Keratinocyte (primary cell): ENCODE results near the gene TOX3. TPM values are rescaled to one million over a fixed set of nuclear protein-coding genes. Genes with fewer than 3 reads are reported as not detected.
A peak's percentile ranks its signal among the peaks of the same experiment; 100 is the strongest.

Experiments
- DNase-seq: peaks from one replicate; pipeline ENCODE4 v3.0.0-alpha.2; 2011; ENCODE audit warnings: low read depth, missing footprints, low spot score
- FAIRE-seq: peaks from 2 replicates; lab custom pipeline; 2011; peaks lifted over from hg19 to GRCh38; lab: Jason Lieb, UNC
- H2AFZ ChIP-seq: 2 replicates; pipeline ENCODE4 v1.6.0; 2012; ENCODE audit warnings: low read length, control low read depth, inconsistent platforms; ENCODE audit not compliant: control insufficient read depth
- H3K27ac ChIP-seq: 2 replicates; pipeline ENCODE4 v1.5.1; 2011; ENCODE audit warnings: low read length; ENCODE audit not compliant: control insufficient read depth, insufficient read depth
- H3K27me3 ChIP-seq: 3 replicates; pipeline ENCODE4 v1.6.0; 2011; ENCODE audit warnings: low read length; ENCODE audit not compliant: control insufficient read depth, insufficient read depth; ENCODE audit errors: extremely low read depth
- H3K36me3 ChIP-seq, 2 experiments: 2 replicates in 1 of 2; 3 replicates in 1 of 2; pipeline ENCODE4 v1.5.1; 2011; ENCODE audit warnings: low read length in 2 of 2, mild to moderate bottlenecking in 1 of 2; ENCODE audit not compliant: control insufficient read depth in 2 of 2, insufficient read depth in 2 of 2; ENCODE audit errors: extremely low read depth in 1 of 2
- H3K4me1 ChIP-seq: 3 replicates; pipeline ENCODE4 v1.5.1; 2011; ENCODE audit warnings: low read length; ENCODE audit not compliant: control insufficient read depth, insufficient read depth; ENCODE audit errors: extremely low read depth
- H3K4me2 ChIP-seq: 3 replicates; pipeline ENCODE4 v1.6.0; 2011; ENCODE audit warnings: low read depth, low read length; ENCODE audit not compliant: control insufficient read depth, insufficient read depth; ENCODE audit errors: extremely low read depth
- H3K4me3 ChIP-seq, 3 experiments: fragments of 200-600 bp in 1 of 3; sonication (generic) in 1 of 3; 2 replicates in 2 of 3; 3 replicates in 1 of 3; pipeline ENCODE4 v1.5.1; 2011 to 2016; ENCODE audit warnings: low read length in 3 of 3, mild to moderate bottlenecking in 3 of 3, control low read depth in 2 of 3, inconsistent platforms in 1 of 3, low read depth in 1 of 3, mixed read lengths in 1 of 3, mixed run types in 1 of 3, moderate library complexity in 1 of 3; ENCODE audit not compliant: control insufficient read depth in 2 of 3, insufficient read depth in 2 of 3; ENCODE audit errors: extremely low read depth in 1 of 3
- H3K79me2 ChIP-seq: 2 replicates; pipeline ENCODE4 v1.6.0; 2012; ENCODE audit warnings: low read length; ENCODE audit not compliant: control insufficient read depth, insufficient read depth
- H3K9ac ChIP-seq: 3 replicates; pipeline ENCODE4 v1.6.0; 2011; ENCODE audit warnings: low read length; ENCODE audit not compliant: control insufficient read depth, insufficient read depth; ENCODE audit errors: extremely low read depth
- H3K9me1 ChIP-seq: 3 replicates; pipeline ENCODE4 v1.6.0; 2011; ENCODE audit warnings: low read length; ENCODE audit not compliant: control insufficient read depth, insufficient read depth; ENCODE audit errors: extremely low read depth
- H3K9me3 ChIP-seq: 2 replicates; pipeline ENCODE4 v1.5.1; 2012; ENCODE audit warnings: low read depth, low read length; ENCODE audit not compliant: control insufficient read depth
- H4K20me1 ChIP-seq: 3 replicates; pipeline ENCODE4 v1.6.0; 2011; ENCODE audit warnings: low read length; ENCODE audit not compliant: control insufficient read depth, insufficient read depth; ENCODE audit errors: extremely low read depth
- CTCF ChIP-seq, 3 experiments: IDR thresholded peaks in 1 of 3; conservative IDR thresholded peaks in 1 of 3; optimal IDR thresholded peaks in 1 of 3; 2 replicates in 2 of 3; 3 replicates in 1 of 3; pipeline versions ENCODE3 to v1.5.1; 2011; ENCODE audit warnings: low read length in 3 of 3, mild to moderate bottlenecking in 3 of 3, moderate library complexity in 2 of 3, control low read depth in 1 of 3, inconsistent platforms in 1 of 3; ENCODE audit not compliant: insufficient read depth in 2 of 3; ENCODE audit errors: extremely low read depth in 1 of 3
- EZH2 ChIP-seq: IDR thresholded peaks from one replicate; pipeline ENCODE4 v1.6.1; 2012; ENCODE audit warnings: inconsistent platforms, mild to moderate bottlenecking, low read length, moderate library complexity
- dilution Hi-C: fragments of 300-500 bp; cut with MboI; formaldehyde crosslinking; loops from one replicate; pipeline ENCODE4 v1.7.0; 2020; ENCODE audit warnings: low sequenced_read_pairs; ENCODE audit not compliant: extremely low pct_ligation_motif_present
- polyA plus RNA-seq, 5 experiments: library from polyadenylated mRNA; depleted of rRNA in 3 of 5; stranded (reverse) in 3 of 5; stranded (forward) in 1 of 5; unstranded in 1 of 5; fragments of >200 nt; gene quantifications; 1 replicate in 1 of 5; 2 replicates in 3 of 5; 3 replicates in 1 of 5; pipeline versions ENCODE4 v1.2.1 to v1.2.3, GENCODE V29; 2011 to 2012; ENCODE audit warnings: missing spikeins in 2 of 5, low read depth in 1 of 5, low replicate concordance in 1 of 5

The TOX3 gene
- polyA plus RNA-seq, 1 donor (not counting 4 experiments of a cell fraction or from before 2014, with no cell fraction given): not detected

GRCh38 chr16:52470585-52470984, 76.4 kb downstream of the TOX3 start:
- no peaks in the 10 kb centered on the region for H3K36me3 ChIP-seq
- no peaks in the 10 kb centered on the region for H3K9me1 ChIP-seq
- no peak overlapping the region for H3K9ac ChIP-seq
- no peak overlapping the region for H3K4me3 ChIP-seq
- H2AFZ ChIP-seq: no peak overlapping the region
- H3K27me3 ChIP-seq: no peaks in the 10 kb centered on the region
- H3K9me3 ChIP-seq: no peaks in the 10 kb centered on the region
- no peaks in the 10 kb centered on the region for H3K4me1 ChIP-seq
- H4K20me1 ChIP-seq: no peaks in the 10 kb centered on the region
- dilution Hi-C loops: no loop called here
- no peaks in the 10 kb centered on the region for H3K79me2 ChIP-seq
- no peak overlapping the region for H3K27ac ChIP-seq
- TF ChIP-seq CTCF (optimal IDR thresholded peaks at IDR 0.05 in 1 of 3, IDR thresholded peaks at IDR 0.05 in 1 of 3, conservative IDR thresholded peaks at IDR 0.05 in 1 of 3; ENCODE audit: extremely low read depth in 1 of 3, insufficient read depth in 2 of 3, low read length in 3 of 3) (no peak), EZH2 (no peak)
- DNase-seq: no peak
- FAIRE-seq: no peak
- H3K4me2 ChIP-seq: no peak overlapping the region

GRCh38 chr16:52469775-52470174, 77.2 kb downstream of the TOX3 start:
- Histone ChIP-seq H3K9me1 (no peaks in the 10 kb centered on the region), H4K20me1 (no peaks in the 10 kb centered on the region), H3K9ac (no peak overlapping the region), H3K4me1 (no peaks in the 10 kb centered on the region), H3K27ac (no peak overlapping the region), H3K27me3 (no peaks in the 10 kb centered on the region), H3K79me2 (no peaks in the 10 kb centered on the region), H2AFZ (no peak overlapping the region), H3K4me3 (no peak overlapping the region), H3K36me3 (no peaks in the 10 kb centered on the region), H3K4me2 (no peak overlapping the region), H3K9me3 (no peaks in the 10 kb centered on the region)
- dilution Hi-C loops: no loop called here
- TF ChIP-seq CTCF (optimal IDR thresholded peaks at IDR 0.05 in 1 of 3, IDR thresholded peaks at IDR 0.05 in 1 of 3, conservative IDR thresholded peaks at IDR 0.05 in 1 of 3; ENCODE audit: extremely low read depth in 1 of 3, insufficient read depth in 2 of 3, low read length in 3 of 3): no peak
- no peak for TF ChIP-seq EZH2
- no peak for DNase-seq
- FAIRE-seq: peak; percentile 73
